ENCODE data around the gene SIX6. TPM values are rescaled to one million over a fixed set of nuclear protein-coding genes. Genes with fewer than 3 reads are reported as not detected.

SIX6 gene
- polyA plus RNA-seq, 1 donor = not detected

DNA sequence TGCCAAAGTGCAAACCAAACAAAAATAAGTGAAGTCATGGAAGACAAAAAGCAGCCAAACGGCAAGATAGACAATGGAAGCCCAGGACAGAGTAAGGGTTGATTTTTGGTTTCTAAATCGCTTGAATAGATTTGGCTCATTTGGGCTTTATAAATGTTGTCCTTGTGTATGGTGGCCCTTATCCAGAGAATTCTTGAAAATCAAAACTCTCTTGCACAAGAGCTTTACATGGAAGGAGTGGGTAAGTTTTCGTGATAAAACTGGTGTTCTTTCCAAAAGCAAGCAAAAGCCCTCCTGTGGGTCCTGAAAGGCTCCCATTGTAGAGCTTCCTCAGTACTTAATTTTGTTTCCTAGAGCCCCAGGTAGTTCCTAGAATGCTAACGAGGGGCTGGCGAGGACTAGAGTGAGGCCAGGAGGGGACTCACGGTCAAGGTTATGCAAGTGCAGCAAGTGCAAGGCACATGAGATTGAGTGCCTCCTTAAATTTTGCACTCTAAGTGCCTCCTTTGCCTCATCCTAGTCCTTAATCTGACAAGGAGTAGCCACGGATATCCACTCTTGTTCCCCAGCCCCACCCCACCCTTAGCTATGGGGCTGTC, 4.1 kb downstream of the SIX6 start:
- no peak for DNase-seq

DNA sequence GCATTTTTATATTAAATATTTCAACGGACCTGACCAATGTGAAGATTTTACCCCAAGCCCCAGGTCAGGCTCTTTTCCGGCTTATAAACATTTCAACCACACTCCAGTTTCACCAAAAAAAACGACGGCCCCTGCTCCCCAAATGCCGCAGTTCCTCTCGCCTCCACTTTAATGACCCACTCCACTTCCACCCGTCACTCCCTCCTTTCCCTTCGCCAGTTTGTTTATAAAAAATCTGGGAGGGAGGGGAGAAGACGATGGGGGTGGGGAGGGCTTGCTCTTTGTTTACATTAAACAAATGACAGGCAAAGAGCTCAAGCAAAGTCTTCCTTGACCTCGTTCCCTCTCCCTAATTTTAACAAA, 5.4 kb downstream of the SIX6 start:
- DNase-seq = no peak

DNA sequence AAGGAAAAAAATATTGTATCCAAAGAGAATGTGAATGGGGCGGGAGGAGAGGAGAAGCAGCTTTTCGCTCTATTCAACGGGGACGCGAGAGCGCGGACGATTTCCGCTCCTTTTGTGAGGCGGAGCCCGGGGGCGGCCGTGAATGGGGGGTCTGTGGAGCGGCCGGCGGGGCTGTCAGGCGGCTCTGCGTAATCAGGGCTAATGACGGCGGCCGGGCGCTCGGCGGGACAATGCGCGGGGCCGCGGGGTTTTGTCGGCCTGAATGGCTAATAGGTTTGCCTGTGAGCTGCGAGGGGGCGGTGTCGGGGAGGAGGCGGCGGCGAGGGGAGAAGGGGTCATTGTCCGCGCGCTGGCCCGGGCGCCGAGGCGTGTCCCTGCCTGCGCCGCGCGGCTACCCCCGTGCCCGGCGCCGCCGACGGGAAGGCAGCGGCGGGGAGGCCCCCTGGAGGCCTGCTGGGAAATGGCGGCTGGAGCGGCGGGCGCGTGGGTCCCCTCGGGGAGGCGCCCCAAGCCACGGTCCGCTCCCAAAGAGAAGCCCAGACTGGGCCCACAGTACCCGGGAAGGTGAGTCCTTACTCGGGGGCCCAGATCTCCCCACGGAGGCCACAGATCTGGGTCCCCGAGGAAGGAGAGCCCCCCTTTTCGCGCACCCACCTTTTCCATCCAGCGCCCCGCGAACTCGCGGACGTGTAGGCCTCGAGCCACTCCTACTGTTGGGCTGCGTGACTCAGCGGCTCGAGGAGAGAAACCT, 6.0 kb downstream of the SIX6 start:
- no peak for DNase-seq

DNA sequence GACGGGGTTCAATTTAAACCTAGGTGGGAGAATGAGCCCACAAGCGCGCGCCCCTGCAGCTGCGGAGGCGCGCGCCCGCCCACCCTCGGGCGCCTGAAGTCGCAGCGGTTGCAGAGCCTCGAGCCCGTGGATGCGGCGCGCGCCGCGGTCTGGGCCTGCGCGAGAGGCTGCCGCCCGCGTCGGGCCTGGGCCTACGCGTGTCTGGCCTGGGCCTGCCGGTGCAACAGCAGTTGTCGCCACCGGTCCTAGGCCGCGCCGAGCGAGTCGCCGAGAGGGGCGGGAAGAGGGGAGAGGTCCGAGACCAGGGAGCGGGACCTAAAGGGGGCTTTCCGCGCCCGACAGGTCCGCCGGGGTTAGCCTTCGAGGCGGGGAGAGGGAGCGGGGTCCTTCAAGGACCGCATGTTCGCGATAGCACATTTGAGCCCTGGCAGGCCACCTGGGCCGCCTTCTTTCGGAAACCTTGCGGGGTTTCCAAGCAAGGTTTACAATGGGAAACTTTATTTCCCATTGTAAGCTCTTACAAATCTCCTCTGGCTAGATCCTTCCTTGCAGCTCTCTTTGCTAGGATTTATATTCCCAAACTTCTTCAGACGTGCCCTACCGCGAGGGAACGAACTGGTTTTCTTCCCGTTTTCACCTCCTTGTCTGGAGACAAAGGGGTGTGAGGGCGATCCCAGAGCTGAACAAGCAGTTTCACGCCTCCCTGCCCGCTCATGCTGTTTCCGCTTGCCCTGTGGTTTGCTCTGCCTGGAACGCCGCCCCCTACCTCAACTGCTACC, 6.8 kb downstream of the SIX6 start:
- DNase-seq = no peak

DNA sequence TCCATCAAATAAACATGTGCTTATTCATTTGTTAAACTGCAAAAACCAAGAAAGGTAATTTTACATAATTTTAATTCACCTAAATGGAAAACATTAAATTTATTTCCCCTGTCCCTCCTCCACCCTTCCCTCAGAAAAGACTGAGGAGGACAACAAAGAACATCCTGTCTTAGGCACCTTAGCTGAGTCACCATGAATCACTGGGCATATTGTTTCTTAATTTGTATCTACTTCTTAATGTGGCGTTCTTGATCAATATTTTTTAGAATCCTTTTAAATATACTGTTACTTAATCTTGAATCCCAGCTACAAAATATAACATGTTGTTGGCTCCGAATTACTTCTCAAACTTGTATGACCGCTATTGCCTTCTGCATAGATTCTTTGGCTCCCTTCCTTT, 23.5 kb downstream of the SIX6 start:
- no peak for DNase-seq

DNA sequence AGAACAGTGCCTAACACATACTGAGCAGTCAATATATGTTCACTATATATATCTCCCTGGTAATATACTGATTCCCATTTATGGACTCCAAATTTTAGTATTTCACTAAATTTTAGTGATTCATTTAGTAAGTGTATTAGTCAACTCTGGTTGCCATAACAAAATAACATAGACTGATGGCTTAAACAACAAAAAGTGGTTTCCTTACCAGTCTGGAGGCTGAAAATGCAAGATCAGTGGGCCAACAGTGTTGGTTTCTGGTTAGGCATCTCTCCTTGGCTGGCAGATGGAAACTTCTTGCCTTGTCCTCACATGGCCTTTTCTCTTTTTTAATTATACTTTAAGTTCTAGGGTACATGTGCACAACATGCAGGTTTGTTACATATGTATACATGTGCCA, 28.7 kb downstream of the SIX6 start:
- DNase-seq = no peak

DNA sequence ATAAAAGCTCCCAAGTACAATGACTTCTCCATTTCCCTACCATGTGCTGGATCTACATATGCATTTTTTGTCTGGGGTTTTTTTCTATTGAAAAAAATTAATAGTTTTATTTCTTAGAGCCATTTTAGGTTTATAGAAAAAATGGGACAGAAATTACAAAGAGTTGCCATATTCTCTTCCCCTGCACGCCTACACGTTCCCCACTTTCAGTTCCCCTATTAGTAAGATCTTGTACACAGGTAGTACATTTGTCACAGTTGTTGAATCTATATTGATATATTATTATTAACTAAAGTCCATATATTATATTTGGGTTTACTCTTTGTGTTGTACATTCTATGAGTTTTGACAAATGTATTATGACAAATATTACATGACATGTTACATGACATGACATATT, 35.7 kb downstream of the SIX6 start:
- no peak for DNase-seq

DNA sequence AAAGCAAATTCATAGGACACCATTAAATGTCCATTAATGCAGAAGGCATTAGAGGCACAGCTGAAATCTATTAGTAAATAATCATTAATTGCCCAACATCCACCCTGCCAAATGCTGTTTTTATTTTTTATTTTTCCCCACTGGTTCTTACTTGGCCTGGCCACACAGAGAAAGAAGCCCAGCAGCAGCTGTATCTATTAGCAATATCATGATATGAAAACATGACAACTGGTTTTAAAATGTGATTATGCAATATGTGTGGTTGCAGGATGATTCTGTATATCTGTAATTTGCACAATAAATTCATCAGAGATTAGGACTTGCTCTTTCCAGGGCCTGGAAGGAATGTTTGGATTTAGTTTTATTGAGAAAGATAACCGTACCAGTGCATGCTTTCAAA, 44.9 kb downstream of the SIX6 start:
- DNase-seq = no peak

DNA sequence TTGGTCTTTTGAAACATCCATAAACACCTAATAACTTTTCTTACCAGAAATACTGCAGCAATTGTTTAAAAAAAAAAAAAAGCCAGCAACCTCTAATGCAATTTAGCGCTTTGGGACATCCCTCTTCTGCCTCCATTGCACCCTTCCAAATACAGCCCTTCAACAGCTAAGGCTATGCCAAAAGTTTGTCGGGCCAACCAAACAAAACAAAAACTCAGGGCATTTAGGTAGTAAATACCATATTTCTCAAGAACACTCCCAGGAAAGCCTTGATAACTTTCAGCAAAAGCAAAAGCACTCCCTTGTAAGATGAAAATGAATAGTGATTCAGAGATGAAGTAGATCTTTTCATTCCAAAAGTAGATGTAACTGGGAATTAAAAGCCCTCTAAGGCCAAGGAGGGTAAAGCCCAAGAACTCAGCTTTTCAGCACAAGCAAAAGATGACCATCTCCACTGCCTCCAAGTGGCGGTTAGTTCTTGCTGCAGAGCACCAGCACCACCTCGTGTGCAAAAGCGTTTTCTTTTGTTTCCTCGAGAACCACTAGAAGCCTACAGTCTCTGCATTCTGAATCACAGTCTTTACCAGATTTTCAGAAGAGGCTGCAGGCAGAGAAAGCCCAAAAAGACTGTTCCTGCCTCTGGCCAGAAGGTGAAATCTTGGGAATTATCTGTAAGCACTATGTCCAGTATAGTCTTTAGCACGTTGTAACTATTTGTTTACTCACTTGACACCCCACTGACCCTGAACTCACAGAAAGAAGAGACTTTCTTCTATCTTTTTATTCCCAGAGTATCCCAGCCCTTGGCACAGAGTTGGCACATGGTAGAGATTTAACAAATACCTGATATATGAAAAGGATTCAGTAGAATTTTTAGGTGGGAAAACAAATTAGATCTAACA, 53.1 kb downstream of the SIX6 start:
- peak; percentile 72 for DNase-seq

Other genes with a start within 250 kb of the SIX6 start
- gene C14orf39, start 23.1 kb upstream of the SIX6 start, polyA plus RNA-seq (ENCODE audit: insufficient read length) = 1.0 TPM
- gene SIX1, start 140.3 kb downstream of the SIX6 start, polyA plus RNA-seq (ENCODE audit: insufficient read length) = 10.9 TPM
- 8.6 TPM for gene SIX4, start 215.2 kb downstream of the SIX6 start, polyA plus RNA-seq (ENCODE audit: insufficient read length)
- gene MNAT1, start 225.6 kb downstream of the SIX6 start, polyA plus RNA-seq (ENCODE audit: insufficient read length) = 53.0 TPM

Data from left kidney (tissue), 2 donors.